GM12878 (cell line): ENCODE results near the gene SCP2D1. TPM values are rescaled to one million over a fixed set of nuclear protein-coding genes. Genes with fewer than 3 reads are reported as not detected.

ENCODE experiments used
- ATAC-seq: fragments of 200-7000 bp; cut with Tn5 transposase; 3 replicates; pipeline ENCODE4 v1.9.1; 2020; ENCODE audit warnings: mild to moderate bottlenecking, moderate library complexity
- BruUV-seq: library from RNA; stranded (reverse); fragments of 400-500 nt; replicated peaks from 2 replicates; lab custom pipeline; 2021; lab: Mats Ljungman, UMichigan
- CTCF ChIA-PET: fragments of 300-600 bp; sonication (Branson Sonifier 250); formaldehyde crosslinking; extraction: SDS; loops from one replicate; lab custom pipeline; 2021; ENCODE audit warnings: inconsistent platforms; lab: Yijun Ruan, JAX
- POLR2A ChIA-PET: fragments of 350-600 bp; formaldehyde crosslinking; extraction: SDS; loops from one replicate; lab custom pipeline; 2021; ENCODE audit warnings: inconsistent platforms; lab: Charles Lee
- RAD21 ChIA-PET: fragments of 300-600 bp; sonication (Branson Sonifier 250); formaldehyde crosslinking; loops from one replicate; lab custom pipeline; 2023; ENCODE audit warnings: antibody characterized with exemption; ENCODE audit not compliant: unreplicated experiment; lab: Charles Lee
- SMC1A ChIA-PET: fragments of 300-600 bp; sonication (Branson Sonifier 250); formaldehyde crosslinking; loops from one replicate; lab custom pipeline; 2023; ENCODE audit not compliant: unreplicated experiment, uncharacterized antibody; lab: Charles Lee
- DNase-seq: peaks from one replicate; pipeline ENCODE4 v3.0.0-alpha.2; 2011; ENCODE audit warnings: low read depth, low spot score
- FAIRE-seq: peaks from 3 replicates; lab custom pipeline; 2011; peaks lifted over from hg19 to GRCh38; lab: Jason Lieb, UNC
- H2AFZ ChIP-seq: 2 replicates; pipeline ENCODE4 v1.6.0; 2011; ENCODE audit warnings: low read depth, low read length, control low read depth; ENCODE audit not compliant: control insufficient read depth
- H3K27ac ChIP-seq: 2 replicates; pipeline ENCODE4 v1.5.1; 2011; ENCODE audit warnings: control low read depth; ENCODE audit not compliant: control insufficient read depth, insufficient read depth
- H3K27me3 ChIP-seq, 2 experiments: replicated peaks in 1 of 2; 2 replicates each; pipeline versions ENCODE4 v1.6.0 to v1.6.1; 2011; ENCODE audit warnings: low read length in 1 of 2; ENCODE audit not compliant: control insufficient read depth in 2 of 2, insufficient read depth in 2 of 2
- H3K36me3 ChIP-seq, 2 experiments: 2 replicates each; pipeline ENCODE4 v1.5.1; 2011; ENCODE audit warnings: low read length in 1 of 2; ENCODE audit not compliant: control insufficient read depth in 2 of 2, insufficient read depth in 2 of 2
- H3K4me1 ChIP-seq: 2 replicates; pipeline ENCODE4 v1.6.1; 2011; ENCODE audit warnings: mild to moderate bottlenecking, low read length, moderate library complexity, mixed read lengths; ENCODE audit not compliant: control insufficient read depth, insufficient read depth
- H3K4me2 ChIP-seq: 2 replicates; pipeline ENCODE4 v1.6.0; 2011; ENCODE audit warnings: control low read depth; ENCODE audit not compliant: control insufficient read depth, insufficient read depth
- H3K4me3 ChIP-seq: fragments of 200-600 bp; sonication (generic); 2 replicates; pipeline ENCODE4 v1.5.1; 2016
- H3K79me2 ChIP-seq: 2 replicates; pipeline ENCODE4 v1.6.0; 2011; ENCODE audit warnings: low read length; ENCODE audit not compliant: control insufficient read depth, insufficient read depth
- H3K9ac ChIP-seq: 2 replicates; pipeline ENCODE4 v1.8.0; 2011; ENCODE audit warnings: low read length, control low read depth, mixed read lengths; ENCODE audit not compliant: control insufficient read depth, insufficient read depth
- H3K9me3 ChIP-seq: replicated peaks from 3 replicates; pipeline ENCODE4 v1.5.1; 2011; ENCODE audit warnings: mild to moderate bottlenecking, low read length; ENCODE audit not compliant: control insufficient read depth, insufficient read depth
- H4K20me1 ChIP-seq: 2 replicates; pipeline ENCODE4 v1.6.0; 2011; ENCODE audit not compliant: control insufficient read depth, insufficient read depth
- CEBPB ChIP-seq, 2 experiments: fragments of 150-350 bp in 1 of 2; IDR thresholded peaks; 2 replicates each; pipeline ENCODE4 v1.6.1; 2012 to 2014; ENCODE audit warnings: low read depth in 2 of 2, low read length in 2 of 2, borderline replicate concordance in 1 of 2, inconsistent platforms in 1 of 2
- EP300 ChIP-seq, 2 experiments: fragments of 150-350 bp in 1 of 2; IDR thresholded peaks; 2 replicates each; pipeline ENCODE4 v1.6.1; 2011 to 2012; ENCODE audit warnings: low read depth in 2 of 2, low read length in 2 of 2, borderline replicate concordance in 1 of 2, improper control_type of control experiment in 1 of 2, inconsistent platforms in 1 of 2; ENCODE audit not compliant: control insufficient read depth in 1 of 2
- IKZF2 ChIP-seq, 2 experiments: fragments of 450-650 bp; IDR thresholded peaks; 2 replicates each; pipeline ENCODE4 v1.6.1; 2017; ENCODE audit warnings: mild to moderate bottlenecking in 2 of 2, moderate library complexity in 2 of 2
- NFXL1 ChIP-seq: fragments of 450-650 bp; IDR thresholded peaks from 2 replicates; pipeline ENCODE4 v1.6.1; 2017; ENCODE audit warnings: antibody characterized with exemption, mild to moderate bottlenecking, borderline replicate concordance
- STAT3 ChIP-seq: IDR thresholded peaks from 2 replicates; pipeline ENCODE4 v1.6.1; 2011; ENCODE audit warnings: low read depth, low read length, improper control_type of control experiment
- WRNIP1 ChIP-seq: IDR thresholded peaks from 2 replicates; pipeline ENCODE4 v1.6.1; 2011; ENCODE audit warnings: low read depth, low read length, improper control_type of control experiment, borderline replicate concordance
- YY1 ChIP-seq: IDR thresholded peaks from 2 replicates; pipeline ENCODE4 v1.6.1; 2011; ENCODE audit warnings: low read depth, mild to moderate bottlenecking, low read length
- ZBED1 ChIP-seq: IDR thresholded peaks from 2 replicates; pipeline ENCODE4 v1.6.1; 2016; ENCODE audit warnings: borderline replicate concordance
- ZNF274 ChIP-seq: IDR thresholded peaks from one replicate; pipeline ENCODE4 v1.8.0; 2011; ENCODE audit not compliant: insufficient read length, insufficient read depth
- ZNF384 ChIP-seq: IDR thresholded peaks from 2 replicates; pipeline ENCODE4 v1.6.1; 2012; ENCODE audit warnings: low read depth, mild to moderate bottlenecking, low read length, improper control_type of control experiment, borderline replicate concordance
- ZSCAN29 ChIP-seq: fragments of 450-650 bp; IDR thresholded peaks from 2 replicates; pipeline ENCODE4 v1.6.1; 2017; ENCODE audit warnings: mild to moderate bottlenecking, moderate library complexity
- WGBS: methylation state at CpG from one replicate; pipeline ENCODE4 v1.1.6; 2016; ENCODE audit warnings: low lambda C conversion rate; ENCODE audit not compliant: insufficient replicate concordance, insufficient coverage; ENCODE audit errors: missing lambda C conversion rate; 5-methylcytosine and 5-hydroxymethylcytosine counted together
- in situ Hi-C: fragments of 300-500 bp; cut with MboI; formaldehyde crosslinking; loops from 9 replicates; pipeline ENCODE4 v1.14.3; 2018; ENCODE audit warnings: mixed read lengths
- intact Hi-C: fragments of 100-400 bp; cut with micrococcal nuclease; formaldehyde crosslinking; loops from one replicate; pipeline ENCODE4 v1.14.2; 2022; ENCODE audit not compliant: unreplicated experiment
- polyA plus RNA-seq, 11 experiments: library from polyadenylated mRNA; depleted of rRNA in 4 of 11; unstranded in 6 of 11; stranded (reverse) in 5 of 11; fragments of >200 nt; fragmentation: Nextera tagmentation in 4 of 11; fragmentation: Illumina TruSeq in 1 of 11; extraction: Ambion mirVana in 4 of 11; extraction: Trizol in 1 of 11; gene quantifications; 1 replicate in 1 of 11; 2 replicates in 10 of 11; pipeline versions ENCODE4 v1.2.1 to v1.2.3, GENCODE V29; 2011 to 2016; ENCODE audit warnings: inconsistent platforms in 2 of 11, missing spikeins in 2 of 11, low read depth in 1 of 11
- total RNA-seq, 4 experiments: library from RNA; depleted of rRNA in 3 of 4; stranded (reverse); fragments of >200 nt in 3 of 4; fragmentation: Illumina TruSeq in 1 of 4; extraction: Trizol in 1 of 4; gene quantifications; 2 replicates each; pipeline versions ENCODE4 v1.2.1 to v1.2.3, GENCODE V29; 2013 to 2021
- TF ChIP-seq, protein P1 (sequence below): fragments of 450-650 bp; IDR thresholded peaks from 2 replicates; pipeline ENCODE4 v1.6.1; 2014; ENCODE audit warnings: mild to moderate bottlenecking
- TF ChIP-seq, protein P2 (sequence below): fragments of 450-650 bp; conservative IDR thresholded peaks from 2 replicates; pipeline ENCODE4 v1.6.1; 2017; ENCODE audit warnings: mild to moderate bottlenecking, moderate library complexity
- TF ChIP-seq, protein P3 (sequence below): IDR thresholded peaks from 2 replicates; pipeline ENCODE4 v1.6.1; 2012; ENCODE audit warnings: low read depth, low read length, improper control_type of control experiment
- TF ChIP-seq, protein P4 (sequence below): IDR thresholded peaks from 2 replicates; pipeline ENCODE4 v1.6.1; 2011; ENCODE audit warnings: borderline replicate concordance, low read depth, mild to moderate bottlenecking, moderate library complexity, mixed read lengths, low read length; ENCODE audit not compliant: insufficient read depth; ENCODE audit errors: extremely low read length

SCP2D1 gene
- total and polyA plus RNA-seq, 10 of the 15 experiments (the other 5 are each of a cell fraction or from before 2014, with no cell fraction given) = not detected

DNA sequence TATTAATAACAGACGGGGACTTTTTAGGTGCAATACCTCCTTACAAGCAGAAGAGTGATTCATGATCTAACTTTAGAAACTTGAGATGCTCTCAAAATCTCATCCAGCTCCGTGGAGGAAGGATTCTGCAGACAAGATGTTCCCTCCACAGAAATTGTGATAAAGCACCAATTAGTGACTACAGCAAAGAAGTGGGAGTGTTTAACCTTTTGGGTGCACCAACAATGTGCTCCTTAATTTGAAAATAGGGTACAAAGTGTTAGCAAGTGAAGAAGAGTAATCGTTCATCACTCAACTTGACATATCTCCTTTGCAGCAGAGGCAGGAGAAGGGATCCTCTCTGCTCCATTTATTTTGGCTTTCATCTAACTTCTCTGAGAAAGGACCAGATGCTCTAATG, 22.8 kb upstream of the SCP2D1 start (continued):
- TF ChIP-seq EP300 (IDR thresholded peaks at IDR 0.05; ENCODE audit: borderline replicate concordance in 1 of 2, control insufficient read depth in 1 of 2, low read depth in 2 of 2, low read length in 2 of 2) = no peak
- TF ChIP-seq ZBED1 = no peak
- TF ChIP-seq, protein P1, sequence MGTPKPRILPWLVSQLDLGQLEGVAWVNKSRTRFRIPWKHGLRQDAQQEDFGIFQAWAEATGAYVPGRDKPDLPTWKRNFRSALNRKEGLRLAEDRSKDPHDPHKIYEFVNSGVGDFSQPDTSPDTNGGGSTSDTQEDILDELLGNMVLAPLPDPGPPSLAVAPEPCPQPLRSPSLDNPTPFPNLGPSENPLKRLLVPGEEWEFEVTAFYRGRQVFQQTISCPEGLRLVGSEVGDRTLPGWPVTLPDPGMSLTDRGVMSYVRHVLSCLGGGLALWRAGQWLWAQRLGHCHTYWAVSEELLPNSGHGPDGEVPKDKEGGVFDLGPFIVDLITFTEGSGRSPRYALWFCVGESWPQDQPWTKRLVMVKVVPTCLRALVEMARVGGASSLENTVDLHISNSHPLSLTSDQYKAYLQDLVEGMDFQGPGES = no peak
- TF ChIP-seq, all 136 proteins: peak for 0

DNA sequence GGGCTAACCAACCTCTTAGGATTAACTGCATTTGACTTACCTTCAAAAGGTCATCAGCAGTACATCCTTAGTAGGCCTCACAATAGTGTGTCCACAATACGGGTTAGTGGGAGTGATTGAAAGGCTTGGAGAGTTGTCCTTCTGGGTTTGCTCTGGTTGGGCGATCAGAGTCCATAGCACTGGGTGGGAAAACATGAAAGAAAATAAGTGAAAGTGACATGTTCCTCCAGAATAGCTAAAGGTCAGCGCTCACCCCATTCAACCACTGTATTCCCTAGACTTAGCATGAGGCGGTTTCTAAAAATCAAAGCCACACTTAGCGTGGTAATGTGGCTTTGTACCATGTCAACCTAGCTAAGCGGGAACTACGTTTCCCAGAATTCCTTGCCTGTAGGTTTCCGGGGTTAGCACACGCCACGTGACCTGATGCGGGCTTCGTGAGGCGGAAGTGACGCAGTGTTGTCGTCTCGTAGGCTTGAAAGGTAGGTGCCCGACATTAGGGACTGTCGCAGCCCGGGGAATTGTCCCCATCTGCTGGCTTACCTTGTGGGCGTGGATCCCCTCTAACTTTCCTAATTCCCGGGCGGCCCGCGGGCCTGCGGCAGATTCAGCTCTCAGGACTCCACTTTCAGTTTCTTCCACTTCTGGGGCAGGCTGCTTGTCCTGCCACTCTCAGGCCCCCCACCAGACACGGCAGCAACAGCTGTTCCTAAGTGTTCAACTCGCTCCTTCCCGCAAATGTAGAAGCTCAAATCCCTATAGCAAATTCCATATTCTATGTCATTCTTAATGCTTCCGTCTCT, 19.8 kb upstream of the SCP2D1 start:
- ChIA-PET CTCF (interaction anchor here (0.6 to 1.6 kb wide), 12 partner anchors 9 to 278 kb away, joined by 3 to 8 read pairs (median 4); no protein-coding TSS in a partner anchor), POLR2A (interaction anchor here (1.0 to 1.4 kb wide), 4 partner anchors 10 to 286 kb away, joined by 3 read pairs; partner anchors contain the start of gene SEC23B), SMC1A (interaction anchor here (0.6 to 2.1 kb wide), 12 partner anchors 9 to 280 kb away, joined by 3 to 8 read pairs (median 3); no protein-coding TSS in a partner anchor), RAD21 (interaction anchor here (0.7 to 1.4 kb wide), 10 partner anchors 9 to 296 kb away, joined by 3 to 6 read pairs (median 3); no protein-coding TSS in a partner anchor)
- intact Hi-C loops = loop anchor here (5.0 to 10.0 kb wide), 2 partner anchors 157 to 281 kb away; no protein-coding TSS in a partner anchor
- Histone ChIP-seq H3K9me3 (peaks cover 7% of the 10 kb centered on the region; the same call in 1 of the 3 replicates), H3K9ac (peak overlapping the region; percentile 78), H4K20me1 (no peaks in the 10 kb centered on the region), H2AFZ (peak overlapping the region; percentile 90), H3K4me2 (peak overlapping the region; percentile 95), H3K36me3 (no peaks in the 10 kb centered on the region), H3K27me3 (no peaks in the 10 kb centered on the region), H3K4me1 (peaks cover 8% of the 10 kb centered on the region; the same call in 1 of the 2 replicates), H3K27ac (peak overlapping the region; percentile 75), H3K4me3 (peak overlapping the region; percentile 68), H3K79me2 (no peaks in the 10 kb centered on the region; the same call in 1 of the 2 replicates)
- 5% methylated on average over 29 of the region's 29 CpGs for WGBS
- DNase-seq (peak; percentile 84), ATAC-seq (peak; percentile 96), FAIRE-seq (peak; percentile 100)
- BruUV-seq = no TSS peak
- in situ Hi-C loops = no loop called here
- TF ChIP-seq ZNF274 = no peak
- TF ChIP-seq NFXL1 = no peak
- no peak for TF ChIP-seq ZNF384
- no peak for TF ChIP-seq STAT3
- TF ChIP-seq, protein P2, sequence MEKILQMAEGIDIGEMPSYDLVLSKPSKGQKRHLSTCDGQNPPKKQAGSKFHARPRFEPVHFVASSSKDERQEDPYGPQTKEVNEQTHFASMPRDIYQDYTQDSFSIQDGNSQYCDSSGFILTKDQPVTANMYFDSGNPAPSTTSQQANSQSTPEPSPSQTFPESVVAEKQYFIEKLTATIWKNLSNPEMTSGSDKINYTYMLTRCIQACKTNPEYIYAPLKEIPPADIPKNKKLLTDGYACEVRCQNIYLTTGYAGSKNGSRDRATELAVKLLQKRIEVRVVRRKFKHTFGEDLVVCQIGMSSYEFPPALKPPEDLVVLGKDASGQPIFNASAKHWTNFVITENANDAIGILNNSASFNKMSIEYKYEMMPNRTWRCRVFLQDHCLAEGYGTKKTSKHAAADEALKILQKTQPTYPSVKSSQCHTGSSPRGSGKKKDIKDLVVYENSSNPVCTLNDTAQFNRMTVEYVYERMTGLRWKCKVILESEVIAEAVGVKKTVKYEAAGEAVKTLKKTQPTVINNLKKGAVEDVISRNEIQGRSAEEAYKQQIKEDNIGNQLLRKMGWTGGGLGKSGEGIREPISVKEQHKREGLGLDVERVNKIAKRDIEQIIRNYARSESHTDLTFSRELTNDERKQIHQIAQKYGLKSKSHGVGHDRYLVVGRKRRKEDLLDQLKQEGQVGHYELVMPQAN = peak; percentile 51; the same call in 1 of the 2 replicates
- TF ChIP-seq ZSCAN29 = no peak
- TF ChIP-seq, protein P3, sequence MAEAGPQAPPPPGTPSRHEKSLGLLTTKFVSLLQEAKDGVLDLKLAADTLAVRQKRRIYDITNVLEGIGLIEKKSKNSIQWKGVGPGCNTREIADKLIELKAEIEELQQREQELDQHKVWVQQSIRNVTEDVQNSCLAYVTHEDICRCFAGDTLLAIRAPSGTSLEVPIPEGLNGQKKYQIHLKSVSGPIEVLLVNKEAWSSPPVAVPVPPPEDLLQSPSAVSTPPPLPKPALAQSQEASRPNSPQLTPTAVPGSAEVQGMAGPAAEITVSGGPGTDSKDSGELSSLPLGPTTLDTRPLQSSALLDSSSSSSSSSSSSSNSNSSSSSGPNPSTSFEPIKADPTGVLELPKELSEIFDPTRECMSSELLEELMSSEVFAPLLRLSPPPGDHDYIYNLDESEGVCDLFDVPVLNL = no peak
- peak in 1 of 2 experiments; percentile 22; a peak in 1 of 4 replicates for TF ChIP-seq IKZF2 (IDR thresholded peaks at IDR 0.05)
- TF ChIP-seq YY1 = peak; percentile 71
- TF ChIP-seq CEBPB (IDR thresholded peaks at IDR 0.05; ENCODE audit: borderline replicate concordance in 1 of 2, low read depth in 2 of 2, low read length in 2 of 2) = no peak
- no peak for TF ChIP-seq WRNIP1
- TF ChIP-seq, protein P4, sequence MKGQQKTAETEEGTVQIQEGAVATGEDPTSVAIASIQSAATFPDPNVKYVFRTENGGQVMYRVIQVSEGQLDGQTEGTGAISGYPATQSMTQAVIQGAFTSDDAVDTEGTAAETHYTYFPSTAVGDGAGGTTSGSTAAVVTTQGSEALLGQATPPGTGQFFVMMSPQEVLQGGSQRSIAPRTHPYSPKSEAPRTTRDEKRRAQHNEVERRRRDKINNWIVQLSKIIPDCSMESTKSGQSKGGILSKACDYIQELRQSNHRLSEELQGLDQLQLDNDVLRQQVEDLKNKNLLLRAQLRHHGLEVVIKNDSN = peak; percentile 98
